ENCODE data around the gene TSGA10IP.

TSGA10IP gene

GRCh38 chr11:65906602-65907001 lies 38.7 kb upstream of the TSGA10IP start:
- Histone ChIP-seq H3K27me3 (no peaks in the 10 kb centered on the region), H3K4me1 (peaks cover 0 to 7% (median 4%) of the 10 kb centered on the region in 4 donors), H3K9me3 (no peaks in the 10 kb centered on the region), H3K27ac (no peak overlapping the region), H3K36me3 (no peaks in the 10 kb centered on the region), H3K4me3 (no peak overlapping the region)
- no peak for TF ChIP-seq CTCF (IDR thresholded peaks at IDR 0.05)
- no peak for DNase-seq
- intact Hi-C loops (cut with DNase I; ENCODE audit: low total_unique reads): no loop called here

GRCh38 chr11:65907878-65908277 lies 37.4 kb upstream of the TSGA10IP start:
- H3K36me3 ChIP-seq: no peaks in the 10 kb centered on the region
- H3K9me3 ChIP-seq: no peaks in the 10 kb centered on the region
- no peak overlapping the region for H3K4me3 ChIP-seq
- H3K27me3 ChIP-seq: no peaks in the 10 kb centered on the region
- peaks cover 0 to 20% (median 11%) of the 10 kb centered on the region in 4 donors for H3K4me1 ChIP-seq
- intact Hi-C loops (cut with DNase I; ENCODE audit: low total_unique reads): no loop called here
- TF ChIP-seq CTCF (IDR thresholded peaks at IDR 0.05): no peak
- no peak overlapping the region for H3K27ac ChIP-seq
- no peak for DNase-seq

GRCh38 chr11:65911682-65912568 lies 33.4 kb upstream of the TSGA10IP start:
- TF ChIP-seq CTCF (IDR thresholded peaks at IDR 0.05): peak; percentile 38 to 40

GRCh38 chr11:65912845-65913244 lies 32.4 kb upstream of the TSGA10IP start:
- Histone ChIP-seq H3K36me3 (no peaks in the 10 kb centered on the region), H3K27ac (peak overlapping the region; percentile 10 to 72), H3K4me3 (no peak overlapping the region), H3K4me1 (peaks cover 13 to 59% (median 44%) of the 10 kb centered on the region in 4 donors), H3K9me3 (no peaks in the 10 kb centered on the region), H3K27me3 (no peaks in the 10 kb centered on the region)
- no peak for TF ChIP-seq CTCF (IDR thresholded peaks at IDR 0.05)
- no peak for DNase-seq
- intact Hi-C loops (cut with DNase I; ENCODE audit: low total_unique reads): no loop called here

More at GRCh38 chr11:65911682-65912568, 33.4 kb upstream of the TSGA10IP start:
- peak; percentile 80 to 91 for DNase-seq
- Histone ChIP-seq H3K36me3 (no peaks in the 10 kb centered on the region), H3K4me3 (no peak overlapping the region), H3K4me1 (peaks cover 8 to 50% (median 35%) of the 10 kb centered on the region in 4 donors), H3K27ac (peak overlapping the region; percentile 53 to 72), H3K27me3 (no peaks in the 10 kb centered on the region), H3K9me3 (no peaks in the 10 kb centered on the region)
- intact Hi-C loops (cut with DNase I; ENCODE audit: low total_unique reads): no loop called here

GRCh38 chr11:65915101-65915820 lies 30.0 kb upstream of the TSGA10IP start:
- TF ChIP-seq CTCF (IDR thresholded peaks at IDR 0.05): no peak
- intact Hi-C loops (cut with DNase I; ENCODE audit: low total_unique reads): no loop called here
- Histone ChIP-seq H3K36me3 (no peaks in the 10 kb centered on the region), H3K4me3 (peak overlapping the region in 1 of 2 donors; percentile 25), H3K27me3 (no peaks in the 10 kb centered on the region), H3K9me3 (no peaks in the 10 kb centered on the region), H3K4me1 (peaks cover 14 to 67% (median 53%) of the 10 kb centered on the region in 4 donors), H3K27ac (peak overlapping the region; percentile 94 to 96)
- peak in 1 of 2 donors; percentile 70 for DNase-seq
